ENCODE results near the gene LSM6.

LSM6 gene

GRCh38 chr4:146186041-146186440 lies 10.5 kb downstream of the LSM6 start:
- Histone ChIP-seq H3K4me3 (ENCODE audit: low read length in 2 of 2) (no peak overlapping the region), H3K9ac (ENCODE audit: low read length in 2 of 2) (no peak overlapping the region), H3K4me1 (ENCODE audit: control insufficient read depth, insufficient read depth, low read length) (peaks cover 5% of the 10 kb centered on the region), H3K36me3 (ENCODE audit: control insufficient read depth in 2 of 2, insufficient read depth in 2 of 2, low read length in 2 of 2) (peaks cover 6 to 18% of the 10 kb centered on the region in 2 donors), H3K27me3 (ENCODE audit: control insufficient read depth in 1 of 2, insufficient read depth in 2 of 2, low read length in 2 of 2) (no peaks in the 10 kb centered on the region), H3K9me3 (ENCODE audit: control insufficient read depth in 2 of 2, low read length in 2 of 2) (no peaks in the 10 kb centered on the region), H3K27ac (ENCODE audit: low read length) (no peak overlapping the region)

- no peaks in the 10 kb centered on the region for H3K27me3 ChIP-seq (ENCODE audit: control insufficient read depth in 1 of 2, insufficient read depth in 2 of 2, low read length in 2 of 2)
- no peak overlapping the region for H3K4me3 ChIP-seq (ENCODE audit: low read length in 2 of 2)
- H3K9me3 ChIP-seq (ENCODE audit: control insufficient read depth in 2 of 2, low read length in 2 of 2), result no peaks in the 10 kb centered on the region
- H3K9ac ChIP-seq (ENCODE audit: low read length in 2 of 2), result no peak overlapping the region
- H3K27ac ChIP-seq (ENCODE audit: low read length), result no peak overlapping the region
- H3K36me3 ChIP-seq (ENCODE audit: control insufficient read depth in 2 of 2, insufficient read depth in 2 of 2, low read length in 2 of 2), result peaks cover 6 to 18% of the 10 kb centered on the region in 2 donors
- peaks cover 5% of the 10 kb centered on the region for H3K4me1 ChIP-seq (ENCODE audit: control insufficient read depth, insufficient read depth, low read length)
These were observed 11.1 kb downstream of the LSM6 start for GRCh38 chr4:146186596-146186995.

GRCh38 chr4:146190456-146190855 lies 14.9 kb downstream of the LSM6 start:
- Histone ChIP-seq H3K4me3 (ENCODE audit: low read length in 2 of 2) (no peak overlapping the region), H3K9me3 (ENCODE audit: control insufficient read depth in 2 of 2, low read length in 2 of 2) (no peaks in the 10 kb centered on the region), H3K4me1 (ENCODE audit: control insufficient read depth, insufficient read depth, low read length) (peaks cover 5% of the 10 kb centered on the region), H3K36me3 (ENCODE audit: control insufficient read depth in 2 of 2, insufficient read depth in 2 of 2, low read length in 2 of 2) (peaks cover 9 to 12% of the 10 kb centered on the region in 2 donors), H3K27ac (ENCODE audit: low read length) (no peak overlapping the region), H3K27me3 (ENCODE audit: control insufficient read depth in 1 of 2, insufficient read depth in 2 of 2, low read length in 2 of 2) (no peaks in the 10 kb centered on the region), H3K9ac (ENCODE audit: low read length in 2 of 2) (no peak overlapping the region)

GRCh38 chr4:146191766-146192458 lies 16.4 kb downstream of the LSM6 start:
- Histone ChIP-seq H3K9me3 (ENCODE audit: control insufficient read depth in 2 of 2, low read length in 2 of 2) (no peaks in the 10 kb centered on the region), H3K27ac (ENCODE audit: low read length) (no peak overlapping the region), H3K27me3 (ENCODE audit: control insufficient read depth in 1 of 2, insufficient read depth in 2 of 2, low read length in 2 of 2) (no peaks in the 10 kb centered on the region), H3K4me1 (ENCODE audit: control insufficient read depth, insufficient read depth, low read length) (peaks cover 5% of the 10 kb centered on the region), H3K36me3 (ENCODE audit: control insufficient read depth in 2 of 2, insufficient read depth in 2 of 2, low read length in 2 of 2) (peaks cover 9 to 10% of the 10 kb centered on the region in 2 donors), H3K4me3 (ENCODE audit: low read length in 2 of 2) (no peak overlapping the region), H3K9ac (ENCODE audit: low read length in 2 of 2) (no peak overlapping the region)

GRCh38 chr4:146193628-146194027 lies 18.1 kb downstream of the LSM6 start:
- Histone ChIP-seq H3K4me3 (ENCODE audit: low read length in 2 of 2) (no peak overlapping the region), H3K9ac (ENCODE audit: low read length in 2 of 2) (no peak overlapping the region), H3K4me1 (ENCODE audit: control insufficient read depth, insufficient read depth, low read length) (peaks cover 5% of the 10 kb centered on the region), H3K9me3 (ENCODE audit: control insufficient read depth in 2 of 2, low read length in 2 of 2) (no peaks in the 10 kb centered on the region), H3K27ac (ENCODE audit: low read length) (no peak overlapping the region), H3K27me3 (ENCODE audit: control insufficient read depth in 1 of 2, insufficient read depth in 2 of 2, low read length in 2 of 2) (no peaks in the 10 kb centered on the region), H3K36me3 (ENCODE audit: control insufficient read depth in 2 of 2, insufficient read depth in 2 of 2, low read length in 2 of 2) (peaks cover 3% of the 10 kb centered on the region in 2 donors)

GRCh38 chr4:146194212-146194611 lies 18.7 kb downstream of the LSM6 start:
- peaks cover 5% of the 10 kb centered on the region for H3K4me1 ChIP-seq (ENCODE audit: control insufficient read depth, insufficient read depth, low read length)
- no peak overlapping the region for H3K9ac ChIP-seq (ENCODE audit: low read length in 2 of 2)
- no peak overlapping the region for H3K4me3 ChIP-seq (ENCODE audit: low read length in 2 of 2)
- no peaks in the 10 kb centered on the region for H3K27me3 ChIP-seq (ENCODE audit: control insufficient read depth in 1 of 2, insufficient read depth in 2 of 2, low read length in 2 of 2)
- no peaks in the 10 kb centered on the region for H3K9me3 ChIP-seq (ENCODE audit: control insufficient read depth in 2 of 2, low read length in 2 of 2)
- H3K27ac ChIP-seq (ENCODE audit: low read length), result no peak overlapping the region
- H3K36me3 ChIP-seq (ENCODE audit: control insufficient read depth in 2 of 2, insufficient read depth in 2 of 2, low read length in 2 of 2), result peaks cover 3% of the 10 kb centered on the region in 2 donors

- no peak overlapping the region for H3K4me3 ChIP-seq (ENCODE audit: low read length in 2 of 2)
- no peaks in the 10 kb centered on the region for H3K27me3 ChIP-seq (ENCODE audit: control insufficient read depth in 1 of 2, insufficient read depth in 2 of 2, low read length in 2 of 2)
- peaks cover 0 to 2% of the 10 kb centered on the region in 2 donors for H3K36me3 ChIP-seq (ENCODE audit: control insufficient read depth in 2 of 2, insufficient read depth in 2 of 2, low read length in 2 of 2)
- H3K9ac ChIP-seq (ENCODE audit: low read length in 2 of 2), result no peak overlapping the region
- H3K4me1 ChIP-seq (ENCODE audit: control insufficient read depth, insufficient read depth, low read length), result no peaks in the 10 kb centered on the region
- no peak overlapping the region for H3K27ac ChIP-seq (ENCODE audit: low read length)
- no peaks in the 10 kb centered on the region for H3K9me3 ChIP-seq (ENCODE audit: control insufficient read depth in 2 of 2, low read length in 2 of 2)
These were observed 27.1 kb downstream of the LSM6 start for GRCh38 chr4:146202665-146203064.

- Histone ChIP-seq H3K27me3 (ENCODE audit: control insufficient read depth in 1 of 2, insufficient read depth in 2 of 2, low read length in 2 of 2) (no peaks in the 10 kb centered on the region), H3K36me3 (ENCODE audit: control insufficient read depth in 2 of 2, insufficient read depth in 2 of 2, low read length in 2 of 2) (peaks cover 0 to 2% of the 10 kb centered on the region in 2 donors), H3K4me1 (ENCODE audit: control insufficient read depth, insufficient read depth, low read length) (no peaks in the 10 kb centered on the region), H3K9me3 (ENCODE audit: control insufficient read depth in 2 of 2, low read length in 2 of 2) (no peaks in the 10 kb centered on the region), H3K27ac (ENCODE audit: low read length) (no peak overlapping the region), H3K4me3 (ENCODE audit: low read length in 2 of 2) (no peak overlapping the region), H3K9ac (ENCODE audit: low read length in 2 of 2) (no peak overlapping the region)
These were observed 31.9 kb downstream of the LSM6 start for GRCh38 chr4:146207410-146207809.

GRCh38 chr4:146210890-146211289 lies 35.4 kb downstream of the LSM6 start:
- Histone ChIP-seq H3K36me3 (ENCODE audit: control insufficient read depth in 2 of 2, insufficient read depth in 2 of 2, low read length in 2 of 2) (no peaks in the 10 kb centered on the region), H3K4me3 (ENCODE audit: low read length in 2 of 2) (no peak overlapping the region)

GRCh38 chr4:146211440-146211839 lies 35.9 kb downstream of the LSM6 start:
- no peaks in the 10 kb centered on the region for H3K4me1 ChIP-seq (ENCODE audit: control insufficient read depth, insufficient read depth, low read length)
- H3K9ac ChIP-seq (ENCODE audit: low read length in 2 of 2), result no peak overlapping the region
- H3K27me3 ChIP-seq (ENCODE audit: control insufficient read depth in 1 of 2, insufficient read depth in 2 of 2, low read length in 2 of 2), result no peaks in the 10 kb centered on the region
- no peak overlapping the region for H3K4me3 ChIP-seq (ENCODE audit: low read length in 2 of 2)
- no peaks in the 10 kb centered on the region for H3K9me3 ChIP-seq (ENCODE audit: control insufficient read depth in 2 of 2, low read length in 2 of 2)
- no peak overlapping the region for H3K27ac ChIP-seq (ENCODE audit: low read length)
- H3K36me3 ChIP-seq (ENCODE audit: control insufficient read depth in 2 of 2, insufficient read depth in 2 of 2, low read length in 2 of 2), result no peaks in the 10 kb centered on the region

More at GRCh38 chr4:146210890-146211289, 35.4 kb downstream of the LSM6 start:
- H3K9me3 ChIP-seq (ENCODE audit: control insufficient read depth in 2 of 2, low read length in 2 of 2), result no peaks in the 10 kb centered on the region
- H3K27ac ChIP-seq (ENCODE audit: low read length), result no peak overlapping the region
- H3K4me1 ChIP-seq (ENCODE audit: control insufficient read depth, insufficient read depth, low read length), result no peaks in the 10 kb centered on the region
- no peaks in the 10 kb centered on the region for H3K27me3 ChIP-seq (ENCODE audit: control insufficient read depth in 1 of 2, insufficient read depth in 2 of 2, low read length in 2 of 2)
- no peak overlapping the region for H3K9ac ChIP-seq (ENCODE audit: low read length in 2 of 2)

GRCh38 chr4:146212781-146213180 lies 37.3 kb downstream of the LSM6 start:
- no peak overlapping the region for H3K27ac ChIP-seq (ENCODE audit: low read length)
- no peaks in the 10 kb centered on the region for H3K4me1 ChIP-seq (ENCODE audit: control insufficient read depth, insufficient read depth, low read length)
- no peaks in the 10 kb centered on the region for H3K36me3 ChIP-seq (ENCODE audit: control insufficient read depth in 2 of 2, insufficient read depth in 2 of 2, low read length in 2 of 2)
- no peaks in the 10 kb centered on the region for H3K27me3 ChIP-seq (ENCODE audit: control insufficient read depth in 1 of 2, insufficient read depth in 2 of 2, low read length in 2 of 2)
- no peak overlapping the region for H3K4me3 ChIP-seq (ENCODE audit: low read length in 2 of 2)
- H3K9ac ChIP-seq (ENCODE audit: low read length in 2 of 2), result no peak overlapping the region
- no peaks in the 10 kb centered on the region for H3K9me3 ChIP-seq (ENCODE audit: control insufficient read depth in 2 of 2, low read length in 2 of 2)

Measured in stomach smooth muscle (tissue), 2 donors.